Measurements from ENCODE around the gene ITIH1.

ITIH1 gene

GRCh38 chr3:52809149-52809548 lies 31.8 kb downstream of the ITIH1 start:
- Histone ChIP-seq H3K36me3 (ENCODE audit: control insufficient read depth, low read length) (no peaks in the 10 kb centered on the region), H3K4me3 (ENCODE audit: low read length) (no peak overlapping the region), H4K20me1 (ENCODE audit: control insufficient read depth, insufficient read depth, low read depth, low read length) (no peaks in the 10 kb centered on the region), H3F3A (ENCODE audit: control insufficient read depth, insufficient read depth) (no peaks in the 10 kb centered on the region), H3K4me2 (ENCODE audit: low read length) (no peak overlapping the region), H3K27me3 (ENCODE audit: control insufficient read depth, low read length) (no peaks in the 10 kb centered on the region; the same call in 1 of the 2 replicates), H3K79me2 (ENCODE audit: control insufficient read depth, low read length) (no peaks in the 10 kb centered on the region), H3K27ac (ENCODE audit: low read depth, low read length) (no peak overlapping the region), H3K9me3 (ENCODE audit: control insufficient read depth, insufficient read depth, low read length) (no peaks in the 10 kb centered on the region), H3K9me2 (replicated peaks; ENCODE audit: control insufficient read depth, low read length) (no peaks in the 10 kb centered on the region), H3K4me1 (ENCODE audit: control insufficient read depth, low read length) (no peaks in the 10 kb centered on the region)
- TF ChIP-seq CTCF (IDR thresholded peaks at IDR 0.05; ENCODE audit: low read depth, low read length, poor library complexity, severe bottlenecking) (no peak), EZH2phosphoT487 (IDR thresholded peaks at IDR 0.05; ENCODE audit: borderline replicate concordance, low read length) (no peak)

GRCh38 chr3:52809662-52810377 lies 32.4 kb downstream of the ITIH1 start:
- H3K36me3 ChIP-seq (ENCODE audit: control insufficient read depth, low read length): no peaks in the 10 kb centered on the region

GRCh38 chr3:52810923-52811322 lies 33.5 kb downstream of the ITIH1 start:
- Histone ChIP-seq H3K4me1 (ENCODE audit: control insufficient read depth, low read length) (no peaks in the 10 kb centered on the region), H3K27ac (ENCODE audit: low read depth, low read length) (no peak overlapping the region)
- no peak for TF ChIP-seq CTCF (IDR thresholded peaks at IDR 0.05; ENCODE audit: low read depth, low read length, poor library complexity, severe bottlenecking)
- TF ChIP-seq EZH2phosphoT487 (IDR thresholded peaks at IDR 0.05; ENCODE audit: borderline replicate concordance, low read length): no peak

More at GRCh38 chr3:52809662-52810377, 32.4 kb downstream of the ITIH1 start:
- no peak overlapping the region for H3K4me2 ChIP-seq (ENCODE audit: low read length)
- no peaks in the 10 kb centered on the region for H3K4me1 ChIP-seq (ENCODE audit: control insufficient read depth, low read length)
- no peaks in the 10 kb centered on the region for H3K9me2 ChIP-seq (replicated peaks; ENCODE audit: control insufficient read depth, low read length)
- H3K79me2 ChIP-seq (ENCODE audit: control insufficient read depth, low read length): no peaks in the 10 kb centered on the region
- H3K27me3 ChIP-seq (ENCODE audit: control insufficient read depth, low read length): no peaks in the 10 kb centered on the region; the same call in 1 of the 2 replicates
- H3F3A ChIP-seq (ENCODE audit: control insufficient read depth, insufficient read depth): no peaks in the 10 kb centered on the region
- TF ChIP-seq EZH2phosphoT487 (IDR thresholded peaks at IDR 0.05; ENCODE audit: borderline replicate concordance, low read length) (no peak), CTCF (IDR thresholded peaks at IDR 0.05; ENCODE audit: low read depth, low read length, poor library complexity, severe bottlenecking) (no peak)
- no peaks in the 10 kb centered on the region for H4K20me1 ChIP-seq (ENCODE audit: control insufficient read depth, insufficient read depth, low read depth, low read length)
- no peak overlapping the region for H3K4me3 ChIP-seq (ENCODE audit: low read length)
- no peak overlapping the region for H3K27ac ChIP-seq (ENCODE audit: low read depth, low read length)
- no peaks in the 10 kb centered on the region for H3K9me3 ChIP-seq (ENCODE audit: control insufficient read depth, insufficient read depth, low read length)

More at GRCh38 chr3:52810923-52811322, 33.5 kb downstream of the ITIH1 start:
- Histone ChIP-seq H3K4me3 (ENCODE audit: low read length) (no peak overlapping the region), H4K20me1 (ENCODE audit: control insufficient read depth, insufficient read depth, low read depth, low read length) (no peaks in the 10 kb centered on the region), H3K36me3 (ENCODE audit: control insufficient read depth, low read length) (no peaks in the 10 kb centered on the region), H3K4me2 (ENCODE audit: low read length) (no peak overlapping the region), H3K9me3 (ENCODE audit: control insufficient read depth, insufficient read depth, low read length) (no peaks in the 10 kb centered on the region), H3K27me3 (ENCODE audit: control insufficient read depth, low read length) (no peaks in the 10 kb centered on the region; the same call in 1 of the 2 replicates), H3K9me2 (replicated peaks; ENCODE audit: control insufficient read depth, low read length) (no peaks in the 10 kb centered on the region), H3F3A (ENCODE audit: control insufficient read depth, insufficient read depth) (no peaks in the 10 kb centered on the region), H3K79me2 (ENCODE audit: control insufficient read depth, low read length) (no peaks in the 10 kb centered on the region)

Measured in DOHH2 (cell line).